IMR-90 (cell line): ENCODE measurements around the gene INCA1. TPM values are rescaled to one million over a fixed set of nuclear protein-coding genes. Genes with fewer than 3 reads are reported as not detected.

ENCODE experiments used
- ATAC-seq: fragments of 200-7000 bp; cut with Tn5 transposase; 2 replicates; pipeline ENCODE4 v1.9.1; 2020; ENCODE audit warnings: low read depth, mild to moderate bottlenecking, moderate library complexity
- BruUV-seq: library from RNA; stranded (reverse); fragments of 400-500 nt; replicated peaks from 2 replicates; lab custom pipeline; 2021; lab: Mats Ljungman, UMichigan
- CTCF ChIA-PET: fragments of 300-600 bp; formaldehyde crosslinking; extraction: SDS; loops from one replicate; lab custom pipeline; 2021; ENCODE audit warnings: antibody characterized with exemption; lab: Yijun Ruan, JAX
- POLR2A ChIA-PET: fragments of 300-600 bp; sonication (Branson Sonifier 250); formaldehyde crosslinking; loops from one replicate; lab custom pipeline; 2022; ENCODE audit warnings: antibody characterized with exemption; ENCODE audit not compliant: unreplicated experiment; lab: Charles Lee
- DNase-seq: peaks from one replicate; pipeline ENCODE4 v3.0.0; 2013
- H2AFZ ChIP-seq: replicated peaks from 2 replicates; pipeline ENCODE3; 2013; ENCODE audit warnings: low read length, mild to moderate bottlenecking; ENCODE audit not compliant: poor library complexity
- H2AK5ac ChIP-seq: 2 replicates; pipeline ENCODE4 v1.6.1; 2013; ENCODE audit warnings: low read depth, low read length, inconsistent platforms
- H2AK9ac ChIP-seq: replicated peaks from 2 replicates; pipeline ENCODE3; 2013; ENCODE audit warnings: mild to moderate bottlenecking, low read depth, low read length, moderate library complexity; ENCODE audit not compliant: poor library complexity
- H2BK120ac ChIP-seq: 2 replicates; pipeline ENCODE4 v1.6.1; 2013; ENCODE audit warnings: low read depth, low read length, inconsistent platforms
- H2BK15ac ChIP-seq: 3 replicates; pipeline ENCODE4 v1.6.1; 2013; ENCODE audit warnings: low read depth, low read length, inconsistent platforms
- H2BK20ac ChIP-seq: 2 replicates; pipeline ENCODE4 v1.6.1; 2013; ENCODE audit warnings: low read depth, mild to moderate bottlenecking, inconsistent platforms, low read length, moderate library complexity
- H2BK5ac ChIP-seq: 2 replicates; pipeline ENCODE4 v1.6.1; 2013; ENCODE audit warnings: mild to moderate bottlenecking, low read depth, low read length, inconsistent platforms; ENCODE audit not compliant: poor library complexity, severe bottlenecking
- H3K14ac ChIP-seq: replicated peaks from 2 replicates; pipeline ENCODE4 v1.6.1; 2013; ENCODE audit warnings: low read depth, low read length, inconsistent platforms
- H3K18ac ChIP-seq: 2 replicates; pipeline ENCODE4 v1.6.1; 2013; ENCODE audit warnings: low read depth, low read length, control low read depth
- H3K23ac ChIP-seq: 2 replicates; pipeline ENCODE4 v1.6.1; 2013; ENCODE audit warnings: low read depth, low read length, inconsistent platforms
- H3K27ac ChIP-seq: 2 replicates; pipeline ENCODE4 v1.5.1; 2013; ENCODE audit warnings: mild to moderate bottlenecking, control low read depth, low read length; ENCODE audit not compliant: insufficient read depth
- H3K27me3 ChIP-seq: 2 replicates; pipeline ENCODE4 v1.6.1; 2013; ENCODE audit warnings: low read length; ENCODE audit not compliant: control insufficient read depth, insufficient read depth
- H3K36me3 ChIP-seq: 2 replicates; pipeline ENCODE4 v1.6.1; 2013; ENCODE audit warnings: low read length, mixed read lengths; ENCODE audit not compliant: control insufficient read depth, insufficient read depth
- H3K4ac ChIP-seq: 2 replicates; pipeline ENCODE4 v1.6.1; 2013; ENCODE audit warnings: low read depth, low read length, inconsistent platforms
- H3K4me1 ChIP-seq: 2 replicates; pipeline ENCODE4 v1.6.1; 2013; ENCODE audit warnings: low read length, mixed read lengths; ENCODE audit not compliant: control insufficient read depth, insufficient read depth
- H3K4me2 ChIP-seq: 2 replicates; pipeline ENCODE4 v1.6.1; 2013; ENCODE audit warnings: low read depth, mild to moderate bottlenecking, control low read depth, low read length, moderate library complexity
- H3K4me3 ChIP-seq: 2 replicates; pipeline ENCODE4 v1.5.1; 2013; ENCODE audit warnings: low read depth, mild to moderate bottlenecking, control low read depth, low read length, moderate library complexity; ENCODE audit not compliant: insufficient read depth
- H3K56ac ChIP-seq: 2 replicates; pipeline ENCODE4 v1.6.1; 2013; ENCODE audit warnings: low read length, inconsistent platforms; ENCODE audit not compliant: insufficient read depth; ENCODE audit errors: extremely low read depth
- H3K79me1 ChIP-seq, 2 experiments: 2 replicates each; pipeline ENCODE4 v1.6.1; 2013; ENCODE audit warnings: low read length in 2 of 2, inconsistent platforms in 1 of 2, low read depth in 1 of 2
- H3K9ac ChIP-seq: 2 replicates; pipeline ENCODE4 v1.6.1; 2013; ENCODE audit warnings: low read depth, low read length, control low read depth
- H3K9me1 ChIP-seq: 2 replicates; pipeline ENCODE4 v1.6.1; 2013; ENCODE audit warnings: low read length, inconsistent platforms; ENCODE audit not compliant: insufficient read depth
- H3K9me3 ChIP-seq: 2 replicates; pipeline ENCODE4 v1.6.1; 2013; ENCODE audit warnings: low read length; ENCODE audit not compliant: control insufficient read depth, insufficient read depth
- H4K20me1 ChIP-seq: 2 replicates; pipeline ENCODE4 v1.6.1; 2013; ENCODE audit warnings: low read length, inconsistent platforms; ENCODE audit not compliant: insufficient read depth
- H4K5ac ChIP-seq: 2 replicates; pipeline ENCODE4 v1.6.1; 2013; ENCODE audit warnings: mild to moderate bottlenecking, low read depth, low read length, control low read depth
- H4K8ac ChIP-seq, 2 experiments: 2 replicates each; pipeline ENCODE4 v1.6.1; 2013; ENCODE audit warnings: low read depth in 2 of 2, low read length in 2 of 2, control low read depth in 1 of 2, inconsistent platforms in 1 of 2
- H4K91ac ChIP-seq: 2 replicates; pipeline ENCODE4 v1.6.1; 2013; ENCODE audit warnings: low read depth, low read length, inconsistent platforms; ENCODE audit not compliant: insufficient read depth
- BHLHE40 ChIP-seq: fragments of 150-350 bp; IDR thresholded peaks from 2 replicates; pipeline ENCODE4 v1.6.1; 2016; ENCODE audit warnings: mild to moderate bottlenecking, low read depth, low read length
- CEBPB ChIP-seq: IDR thresholded peaks from 2 replicates; pipeline ENCODE4 v1.6.1; 2012; ENCODE audit warnings: low read depth, low read length, improper control_type of control experiment
- CHD1 ChIP-seq: IDR thresholded peaks from 2 replicates; pipeline ENCODE4 v1.6.1; 2012; ENCODE audit warnings: low read depth, low read length, improper control_type of control experiment
- FOS ChIP-seq: fragments of 150-350 bp; IDR thresholded peaks from 2 replicates; pipeline ENCODE4 v1.6.1; 2016; ENCODE audit warnings: low read depth, low read length
- MAFK ChIP-seq: IDR thresholded peaks from 2 replicates; pipeline ENCODE4 v1.6.1; 2012; ENCODE audit warnings: low read depth, low read length, improper control_type of control experiment
- MAZ ChIP-seq: IDR thresholded peaks from 2 replicates; pipeline ENCODE4 v1.6.1; 2012; ENCODE audit warnings: low read depth, mild to moderate bottlenecking, low read length, improper control_type of control experiment, moderate library complexity, borderline replicate concordance
- MXI1 ChIP-seq: IDR thresholded peaks from 2 replicates; pipeline ENCODE4 v1.6.1; 2012; ENCODE audit warnings: low read depth, mild to moderate bottlenecking, low read length, moderate library complexity, borderline replicate concordance
- POLR2A ChIP-seq: IDR thresholded peaks from 2 replicates; pipeline ENCODE4 v1.6.1; 2012; ENCODE audit warnings: mild to moderate bottlenecking, low read depth, low read length
- RAD21 ChIP-seq: IDR thresholded peaks from 2 replicates; pipeline ENCODE4 v1.6.1; 2012; ENCODE audit warnings: low read length, improper control_type of control experiment
- RCOR1 ChIP-seq: IDR thresholded peaks from 2 replicates; pipeline ENCODE4 v1.6.1; 2012; ENCODE audit warnings: mild to moderate bottlenecking, low read length, improper control_type of control experiment; ENCODE audit not compliant: insufficient replicate concordance
- RFX5 ChIP-seq: IDR thresholded peaks from 2 replicates; pipeline ENCODE4 v1.8.0; 2012; ENCODE audit warnings: low read depth, mild to moderate bottlenecking, low read length, moderate library complexity
- SMC3 ChIP-seq: fragments of 150-350 bp; IDR thresholded peaks from 2 replicates; pipeline ENCODE4 v1.6.1; 2016; ENCODE audit warnings: low read depth, mild to moderate bottlenecking, antibody characterized with exemption, low read length, moderate library complexity
- WGBS, 2 experiments: methylation state at CpG; one replicate each; pipeline versions ENCODE4 v1.1.5 to v1.1.7; 2013; ENCODE audit warnings: missing lambda C conversion rate in 2 of 2; ENCODE audit not compliant: insufficient read length in 1 of 2; ENCODE audit errors: extremely low coverage in 2 of 2; 5-methylcytosine and 5-hydroxymethylcytosine counted together
- dilution Hi-C: fragments of 300-500 bp; cut with HindIII; formaldehyde crosslinking; loops from one replicate; pipeline ENCODE4 v1.14.3; 2018; ENCODE audit warnings: low sequenced_read_pairs; ENCODE audit not compliant: unreplicated experiment
- in situ Hi-C: fragments of 300-500 bp; cut with MboI; formaldehyde crosslinking; loops from 3 replicates; pipeline ENCODE4 v1.14.3; 2019; ENCODE audit warnings: low sequenced_read_pairs, inconsistent platforms, mixed read lengths
- intact Hi-C: fragments of 100-400 bp; cut with micrococcal nuclease; formaldehyde crosslinking; loops from 2 replicates; pipeline ENCODE4 v1.10.0; 2022
- polyA plus RNA-seq, 3 experiments: library from polyadenylated mRNA; depleted of rRNA; stranded (reverse); fragments of >200 nt; gene quantifications; 2 replicates each; pipeline ENCODE4 v1.2.3, GENCODE V29; 2012; ENCODE audit warnings: low replicate concordance in 1 of 3
- total RNA-seq: library from RNA; depleted of rRNA; stranded (reverse); fragments of >200 nt; gene quantifications from 2 replicates; pipeline ENCODE4 v1.2.3, GENCODE V29; 2012
- TF ChIP-seq, protein P1 (sequence below): conservative IDR thresholded peaks from 2 replicates; pipeline ENCODE4 v1.5.1; 2012; ENCODE audit warnings: mild to moderate bottlenecking, low read depth, low read length, improper control_type of control experiment
- TF ChIP-seq, protein P2 (sequence below): fragments of 150-350 bp; IDR thresholded peaks from 2 replicates; pipeline ENCODE4 v1.6.1; 2017; ENCODE audit warnings: mild to moderate bottlenecking, antibody characterized with exemption, low read length, low read depth
- TF ChIP-seq, protein P3 (sequence below): fragments of 150-350 bp; IDR thresholded peaks from 2 replicates; pipeline ENCODE4 v1.6.1; 2016; ENCODE audit warnings: low read depth, mild to moderate bottlenecking, low read length, moderate library complexity, borderline replicate concordance

INCA1 gene
- total and polyA plus RNA-seq, 2 of the 4 experiments (the other 2 are of a cell fraction): 0.18 to 0.51 TPM

DNA sequence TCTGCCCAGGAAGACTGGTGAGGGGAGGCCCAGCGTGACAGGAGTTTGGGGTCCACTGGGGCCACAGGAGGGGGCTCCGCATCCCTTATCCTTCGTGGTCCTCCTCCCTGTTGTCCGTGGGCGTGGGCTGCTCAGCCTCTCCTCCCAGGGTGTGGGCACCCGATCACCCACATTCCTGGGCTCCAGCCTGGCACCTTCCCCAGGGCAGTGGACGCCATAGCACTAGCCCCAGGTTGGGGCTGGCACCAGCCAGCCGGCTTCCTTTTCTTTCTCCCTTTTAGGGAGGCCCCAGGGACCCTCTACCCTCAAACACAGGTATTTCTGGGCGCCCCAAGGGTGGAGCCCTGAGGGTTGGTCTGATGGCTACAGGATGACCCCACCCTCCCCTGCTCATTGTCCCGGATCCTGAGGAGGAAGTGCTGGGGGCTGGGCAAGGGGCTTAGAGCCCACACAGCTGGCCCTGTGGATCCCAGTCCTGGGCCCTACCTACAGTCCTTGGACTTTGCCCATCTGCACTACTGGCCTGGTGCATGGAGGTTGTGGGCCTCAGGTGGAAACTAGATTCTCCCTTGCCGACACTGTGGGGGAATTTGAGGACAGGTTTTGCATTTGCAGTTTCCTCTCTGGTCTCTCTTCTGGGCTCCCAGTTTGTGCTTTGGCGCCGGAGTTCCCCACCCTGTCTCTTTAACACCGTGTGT is 1.6 kb upstream of the INCA1 start:
- ATAC-seq: no peak
- CTCF ChIA-PET: no interaction called here
- H3K23ac ChIP-seq: peak overlapping the region; percentile 91

More for the DNA sequence above, 1.6 kb upstream of the INCA1 start:
- Histone ChIP-seq H4K20me1 (peaks cover 26% of the 10 kb centered on the region), H3K9me3 (no peaks in the 10 kb centered on the region), H3K4ac (peak overlapping the region; percentile 93), H3K9me1 (peaks cover 18% of the 10 kb centered on the region), H2BK120ac (no peak overlapping the region), H3K56ac (no peak overlapping the region; the same call in 1 of the 2 replicates), H3K27me3 (no peaks in the 10 kb centered on the region), H4K91ac (peak overlapping the region; percentile 82; the same call in 1 of the 2 replicates), H3K4me2 (peak overlapping the region; percentile 96), H2AFZ (peak overlapping the region; percentile 92), H3K36me3 (peaks cover 30% of the 10 kb centered on the region), H3K4me1 (peaks cover 21% of the 10 kb centered on the region), H3K79me1 (peaks cover 28 to 51% of the 10 kb centered on the region in 2 experiments), H3K14ac (peak overlapping the region; percentile 88), H2AK5ac (peak overlapping the region; percentile 91), H2BK5ac (peak overlapping the region; percentile 78), H3K9ac (peak overlapping the region; percentile 89), H2AK9ac (peak overlapping the region; percentile 97), H3K18ac (no peak overlapping the region; the same call in 1 of the 2 replicates), H3K27ac (peak overlapping the region; percentile 76), H3K4me3 (peak overlapping the region; percentile 96), H4K8ac (peak overlapping the region in 1 of 2 experiments; percentile 77; a peak in 2 of 4 replicates), H4K5ac (peak overlapping the region; percentile 14; the same call in 1 of the 2 replicates), H2BK15ac (0 out of 3 replicates have a peak overlapping the region, but pooled peaks have one; percentile 7), H2BK20ac (no peak overlapping the region)
- no TSS peak for BruUV-seq
- dilution Hi-C loops: no loop called here
- POLR2A ChIA-PET: no interaction called here
- WGBS, 2 experiments: 10% methylated on average over 2 of the region's 14 CpGs; no CpG with 5 or more reads in 1 of the 2 experiments
- TF ChIP-seq SMC3 (no peak), CHD1 (no peak), MAFK (no peak), CEBPB (no peak), POLR2A (no peak), BHLHE40 (no peak), RCOR1 (no peak), FOS (no peak), MAZ (no peak), RAD21 (no peak), MXI1 (no peak), RFX5 (no peak)
- TF ChIP-seq, protein P1, sequence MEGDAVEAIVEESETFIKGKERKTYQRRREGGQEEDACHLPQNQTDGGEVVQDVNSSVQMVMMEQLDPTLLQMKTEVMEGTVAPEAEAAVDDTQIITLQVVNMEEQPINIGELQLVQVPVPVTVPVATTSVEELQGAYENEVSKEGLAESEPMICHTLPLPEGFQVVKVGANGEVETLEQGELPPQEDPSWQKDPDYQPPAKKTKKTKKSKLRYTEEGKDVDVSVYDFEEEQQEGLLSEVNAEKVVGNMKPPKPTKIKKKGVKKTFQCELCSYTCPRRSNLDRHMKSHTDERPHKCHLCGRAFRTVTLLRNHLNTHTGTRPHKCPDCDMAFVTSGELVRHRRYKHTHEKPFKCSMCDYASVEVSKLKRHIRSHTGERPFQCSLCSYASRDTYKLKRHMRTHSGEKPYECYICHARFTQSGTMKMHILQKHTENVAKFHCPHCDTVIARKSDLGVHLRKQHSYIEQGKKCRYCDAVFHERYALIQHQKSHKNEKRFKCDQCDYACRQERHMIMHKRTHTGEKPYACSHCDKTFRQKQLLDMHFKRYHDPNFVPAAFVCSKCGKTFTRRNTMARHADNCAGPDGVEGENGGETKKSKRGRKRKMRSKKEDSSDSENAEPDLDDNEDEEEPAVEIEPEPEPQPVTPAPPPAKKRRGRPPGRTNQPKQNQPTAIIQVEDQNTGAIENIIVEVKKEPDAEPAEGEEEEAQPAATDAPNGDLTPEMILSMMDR: no peak
- TF ChIP-seq, protein P2, sequence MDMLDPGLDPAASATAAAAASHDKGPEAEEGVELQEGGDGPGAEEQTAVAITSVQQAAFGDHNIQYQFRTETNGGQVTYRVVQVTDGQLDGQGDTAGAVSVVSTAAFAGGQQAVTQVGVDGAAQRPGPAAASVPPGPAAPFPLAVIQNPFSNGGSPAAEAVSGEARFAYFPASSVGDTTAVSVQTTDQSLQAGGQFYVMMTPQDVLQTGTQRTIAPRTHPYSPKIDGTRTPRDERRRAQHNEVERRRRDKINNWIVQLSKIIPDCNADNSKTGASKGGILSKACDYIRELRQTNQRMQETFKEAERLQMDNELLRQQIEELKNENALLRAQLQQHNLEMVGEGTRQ: no peak
- TF ChIP-seq, protein P3, sequence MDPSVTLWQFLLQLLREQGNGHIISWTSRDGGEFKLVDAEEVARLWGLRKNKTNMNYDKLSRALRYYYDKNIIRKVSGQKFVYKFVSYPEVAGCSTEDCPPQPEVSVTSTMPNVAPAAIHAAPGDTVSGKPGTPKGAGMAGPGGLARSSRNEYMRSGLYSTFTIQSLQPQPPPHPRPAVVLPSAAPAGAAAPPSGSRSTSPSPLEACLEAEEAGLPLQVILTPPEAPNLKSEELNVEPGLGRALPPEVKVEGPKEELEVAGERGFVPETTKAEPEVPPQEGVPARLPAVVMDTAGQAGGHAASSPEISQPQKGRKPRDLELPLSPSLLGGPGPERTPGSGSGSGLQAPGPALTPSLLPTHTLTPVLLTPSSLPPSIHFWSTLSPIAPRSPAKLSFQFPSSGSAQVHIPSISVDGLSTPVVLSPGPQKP: no peak
- no peak for DNase-seq
- in situ Hi-C loops: no loop called here
- intact Hi-C loops: no loop called here
